Activated T-helper 1 cell treated with anti-CD3 and anti-CD28 coated beads, Interleukin-12 subunit alpha, Interleukin-12 subunit beta, Interleukin-2, Interleukin-4 antibody, amounts not matched to agents 30 ng/mL and 10 ng/mL and 1 ng/mL, durations not matched to agents 14 hours and 24 hours and 36 hours (primary cell): ENCODE data around the gene LHFPL3. TPM values are rescaled to one million over a fixed set of nuclear protein-coding genes. Genes with fewer than 3 reads are reported as not detected.

ENCODE experiments used
- DNase-seq: peaks from one replicate; pipeline ENCODE4 v3.0.0; 2021; ENCODE audit warnings: low spot score
- H3K27ac Mint-ChIP-seq: one replicate; pipeline ENCODE4 v1.8.0; 2021; ENCODE audit warnings: mild to moderate bottlenecking, mixed read lengths
- H3K27me3 Mint-ChIP-seq: one replicate; pipeline ENCODE4 v1.8.0; 2022; ENCODE audit warnings: mild to moderate bottlenecking, moderate library complexity, mixed read lengths; ENCODE audit not compliant: insufficient read depth
- H3K36me3 Mint-ChIP-seq: one replicate; pipeline ENCODE4 v1.8.0; 2021; ENCODE audit warnings: low read depth, mixed read lengths
- H3K4me1 Mint-ChIP-seq: one replicate; pipeline ENCODE4 v1.8.0; 2021; ENCODE audit warnings: low read depth, mixed read lengths
- H3K4me3 Mint-ChIP-seq: one replicate; pipeline ENCODE4 v1.8.0; 2021; ENCODE audit warnings: mild to moderate bottlenecking, moderate library complexity, mixed read lengths
- H3K9me3 Mint-ChIP-seq: one replicate; pipeline ENCODE4 v1.8.0; 2021; ENCODE audit warnings: mixed read lengths
- intact Hi-C: fragments of 100-400 bp; cut with micrococcal nuclease; formaldehyde crosslinking; loops from one replicate; pipeline ENCODE4 v1.15.1; 2024
- total RNA-seq: library from RNA; stranded (reverse); gene quantifications from 2 replicates; pipeline ENCODE4 v1.2.3, GENCODE V29; 2022

LHFPL3 gene
- total RNA-seq, 1 donor from 2014 or later = not detected

GRCh38 chr7:104450861-104451260 is 122.5 kb downstream of the LHFPL3 start:
- no peak overlapping the region for H3K4me3 Mint-ChIP-seq
- no peak overlapping the region for H3K27ac Mint-ChIP-seq
- no peaks in the 10 kb centered on the region for H3K27me3 Mint-ChIP-seq
- no peak for DNase-seq
- intact Hi-C loops = no loop called here
- no peaks in the 10 kb centered on the region for H3K4me1 Mint-ChIP-seq
- H3K9me3 Mint-ChIP-seq = no peaks in the 10 kb centered on the region
- H3K36me3 Mint-ChIP-seq = no peaks in the 10 kb centered on the region

DNA sequence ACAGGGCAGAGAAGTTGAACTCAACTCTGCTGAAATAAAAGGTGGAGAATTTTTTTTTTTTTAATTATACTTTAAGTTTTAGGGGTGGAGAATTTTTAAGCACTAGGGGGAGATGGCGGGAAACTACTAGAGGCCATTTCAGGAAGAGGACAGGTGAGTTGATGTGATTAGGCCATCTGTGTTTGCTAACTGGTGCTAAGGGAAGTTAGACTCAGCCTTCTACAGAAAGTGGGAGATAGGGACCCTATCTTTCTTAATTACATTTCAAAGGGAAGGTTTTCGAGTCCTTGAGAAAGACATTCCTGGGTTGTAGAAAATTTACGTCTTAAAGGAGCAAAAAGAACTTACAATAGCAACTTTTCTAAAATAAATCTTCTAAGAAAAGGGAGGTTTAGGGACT is 124.8 kb downstream of the LHFPL3 start:
- Mint-ChIP-seq H3K9me3 (no peaks in the 10 kb centered on the region), H3K27me3 (no peaks in the 10 kb centered on the region), H3K36me3 (no peaks in the 10 kb centered on the region), H3K4me1 (no peaks in the 10 kb centered on the region), H3K4me3 (no peak overlapping the region), H3K27ac (no peak overlapping the region)
- DNase-seq = no peak
- intact Hi-C loops = no loop called here

GRCh38 chr7:104458875-104459274 is 130.5 kb downstream of the LHFPL3 start:
- Mint-ChIP-seq H3K4me1 (no peaks in the 10 kb centered on the region), H3K9me3 (peaks cover 9% of the 10 kb centered on the region), H3K4me3 (no peak overlapping the region), H3K27ac (no peak overlapping the region), H3K27me3 (no peaks in the 10 kb centered on the region), H3K36me3 (no peaks in the 10 kb centered on the region)
- DNase-seq = no peak
- intact Hi-C loops = no loop called here

DNA sequence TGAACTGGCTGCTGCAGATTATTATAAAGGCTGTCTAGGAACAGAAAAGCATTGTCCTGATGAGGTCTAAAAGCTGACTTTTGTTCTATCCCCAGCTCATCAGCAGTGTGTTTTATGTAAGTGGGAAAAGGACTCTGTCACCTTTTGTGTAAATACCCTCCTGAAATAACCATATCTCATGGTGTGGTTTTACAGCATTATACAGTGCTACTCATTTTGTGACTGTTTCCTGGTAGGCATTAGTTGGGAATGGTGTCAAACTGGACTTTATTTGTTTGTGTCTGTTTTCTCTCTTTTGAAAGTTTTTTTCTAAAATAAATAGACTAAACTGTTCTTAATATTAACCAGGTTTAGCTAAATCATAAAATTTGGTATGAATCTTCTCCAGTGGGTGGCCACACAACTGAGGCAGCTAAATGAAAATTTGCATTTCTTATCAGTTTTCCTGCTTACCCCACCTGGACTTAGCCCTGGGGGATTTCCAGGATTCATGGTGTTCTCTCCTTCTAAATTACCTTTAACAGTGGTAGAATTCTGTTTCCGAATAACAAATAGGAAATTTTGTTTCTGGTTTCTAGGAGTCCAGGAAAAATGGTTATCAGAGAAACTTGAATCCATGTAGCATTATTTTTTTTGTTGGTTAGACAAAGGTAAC is 140.9 kb downstream of the LHFPL3 start:
- Mint-ChIP-seq H3K27ac (no peak overlapping the region), H3K4me3 (no peak overlapping the region), H3K36me3 (no peaks in the 10 kb centered on the region), H3K27me3 (peaks cover 5% of the 10 kb centered on the region), H3K9me3 (no peaks in the 10 kb centered on the region), H3K4me1 (no peaks in the 10 kb centered on the region)
- intact Hi-C loops = no loop called here
- no peak for DNase-seq

DNA sequence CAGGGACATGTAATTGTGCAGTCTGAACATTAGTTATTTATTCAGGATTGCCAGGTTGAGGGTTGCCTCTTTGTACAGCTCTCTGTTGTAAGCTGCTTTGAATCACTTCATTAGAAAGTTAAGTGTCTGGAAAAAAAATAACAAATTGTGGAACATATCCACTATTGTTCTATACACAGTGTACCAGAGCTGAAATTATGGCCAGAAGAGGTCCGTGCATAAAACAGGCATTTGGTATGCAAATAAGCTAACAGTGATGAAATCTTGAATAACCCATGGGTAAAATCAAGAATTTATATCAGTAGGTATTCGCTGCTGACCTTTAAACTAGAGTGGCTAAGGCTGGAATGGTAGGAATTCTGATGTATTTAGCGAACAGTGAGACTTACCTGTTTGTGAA is 152.1 kb downstream of the LHFPL3 start:
- H3K27ac Mint-ChIP-seq = no peak overlapping the region
- H3K4me3 Mint-ChIP-seq = no peak overlapping the region
- no peaks in the 10 kb centered on the region for H3K9me3 Mint-ChIP-seq
- no peaks in the 10 kb centered on the region for H3K4me1 Mint-ChIP-seq
- no peaks in the 10 kb centered on the region for H3K27me3 Mint-ChIP-seq
- no peak for DNase-seq
- no peaks in the 10 kb centered on the region for H3K36me3 Mint-ChIP-seq
- intact Hi-C loops = no loop called here

DNA sequence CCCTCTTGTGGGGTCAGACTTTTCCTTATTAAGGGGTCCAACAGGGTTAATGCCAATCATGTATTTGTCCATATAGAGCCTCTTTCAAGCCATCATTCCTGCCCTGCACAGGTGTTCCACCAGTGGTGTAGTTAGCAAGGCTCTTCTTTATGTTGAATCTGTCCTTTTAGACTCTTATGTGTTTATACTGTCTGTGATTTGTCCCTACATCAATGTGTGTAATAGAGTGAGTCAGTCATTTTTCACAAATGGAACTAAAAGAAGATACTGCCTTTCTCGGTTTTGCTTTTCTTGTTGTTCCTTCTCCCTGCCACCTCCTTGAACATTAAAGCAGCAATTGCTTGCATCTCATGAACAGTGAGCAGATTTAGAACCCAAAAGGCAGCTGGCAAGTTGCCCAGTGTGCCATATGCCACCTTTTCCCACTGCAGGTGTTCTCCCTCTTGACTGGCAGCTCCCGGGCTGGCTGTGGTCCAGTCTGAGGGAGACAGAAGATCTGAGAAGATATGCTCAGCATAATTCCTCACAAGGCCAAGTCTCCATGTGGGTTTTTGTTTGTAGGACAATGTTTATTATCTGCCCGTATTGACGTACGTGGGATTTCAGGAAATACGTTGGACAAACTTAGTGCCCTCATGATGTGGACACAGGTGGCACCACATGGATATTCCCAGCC is 154.1 kb downstream of the LHFPL3 start:
- Mint-ChIP-seq H3K27me3 (no peaks in the 10 kb centered on the region), H3K4me1 (no peaks in the 10 kb centered on the region), H3K4me3 (no peak overlapping the region), H3K27ac (no peak overlapping the region), H3K9me3 (no peaks in the 10 kb centered on the region), H3K36me3 (no peaks in the 10 kb centered on the region)
- intact Hi-C loops = no loop called here
- no peak for DNase-seq

DNA sequence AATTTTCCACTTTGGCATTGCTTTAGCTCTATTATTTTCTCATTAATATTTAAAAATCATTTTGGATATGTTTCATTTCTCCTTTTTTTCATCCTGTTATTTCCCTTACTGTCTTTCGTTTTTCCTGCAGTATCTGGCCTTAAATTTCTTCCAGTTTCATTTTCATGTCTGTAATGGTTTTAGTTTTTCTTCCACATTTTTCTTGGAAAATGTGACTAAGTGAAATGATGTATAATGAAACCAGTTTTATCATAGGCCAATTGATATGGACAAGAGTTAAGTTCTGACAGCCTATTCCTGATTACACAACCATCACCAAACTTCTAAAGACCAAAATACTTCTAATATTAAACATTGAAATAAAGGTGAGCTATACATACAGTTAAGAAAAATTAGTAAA is 158.5 kb downstream of the LHFPL3 start:
- H3K4me1 Mint-ChIP-seq = no peaks in the 10 kb centered on the region
- no peak overlapping the region for H3K27ac Mint-ChIP-seq
- H3K4me3 Mint-ChIP-seq = no peak overlapping the region
- H3K9me3 Mint-ChIP-seq = no peaks in the 10 kb centered on the region
- peaks cover 3% of the 10 kb centered on the region for H3K27me3 Mint-ChIP-seq
- no peak for DNase-seq
- H3K36me3 Mint-ChIP-seq = no peaks in the 10 kb centered on the region
- intact Hi-C loops = no loop called here

DNA sequence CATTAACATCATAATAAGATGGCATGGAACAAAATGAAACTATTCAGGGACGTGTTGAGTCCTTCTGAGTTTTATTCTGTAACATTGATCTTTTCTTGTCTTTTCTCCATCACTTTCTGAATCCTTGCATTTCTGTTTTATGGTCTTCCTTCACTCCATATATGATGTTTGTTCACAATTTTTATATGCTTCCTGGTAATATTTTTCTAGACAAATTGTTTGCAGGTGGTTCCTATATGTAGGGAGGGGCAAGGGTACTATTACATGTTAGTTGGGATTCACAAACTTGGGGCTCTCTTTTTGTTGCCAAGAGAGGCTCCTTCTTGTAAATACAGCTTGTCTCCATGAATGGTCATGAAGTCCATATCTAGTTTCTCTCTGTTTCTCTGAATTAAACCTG is 159.2 kb downstream of the LHFPL3 start:
- intact Hi-C loops = no loop called here
- no peak overlapping the region for H3K4me3 Mint-ChIP-seq

DNA sequence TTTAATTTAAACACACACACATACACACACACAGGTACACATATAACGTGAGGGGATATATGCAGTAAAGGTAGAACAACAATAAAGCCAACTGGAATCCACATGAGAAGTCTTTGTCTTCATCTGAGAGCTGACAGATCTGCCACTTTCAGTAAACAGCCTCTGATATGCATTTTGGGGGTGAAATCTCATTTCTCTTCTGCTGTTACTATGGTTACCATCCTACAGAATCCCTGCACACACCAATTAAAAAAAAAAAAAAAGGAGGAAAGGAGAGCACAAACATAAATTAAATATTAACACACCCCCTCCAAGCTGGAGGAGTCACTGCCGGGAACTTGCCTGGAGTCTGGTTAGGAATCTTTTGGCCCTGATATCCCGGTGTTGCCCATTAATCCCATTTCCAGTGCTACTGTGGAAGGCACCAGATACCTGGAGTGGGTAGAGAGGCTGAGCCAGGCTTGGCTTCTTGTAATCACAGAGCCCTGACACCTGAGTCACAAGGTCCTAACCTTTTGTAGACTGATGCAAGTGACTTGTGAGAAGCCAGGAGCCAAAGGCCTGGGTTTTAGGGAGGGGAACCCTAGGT is 169.1 kb downstream of the LHFPL3 start:
- H3K4me3 Mint-ChIP-seq = no peak overlapping the region
- H3K9me3 Mint-ChIP-seq = no peaks in the 10 kb centered on the region
- no peak overlapping the region for H3K27ac Mint-ChIP-seq
- DNase-seq = no peak
- peaks cover 2% of the 10 kb centered on the region for H3K27me3 Mint-ChIP-seq
- intact Hi-C loops = no loop called here
- no peaks in the 10 kb centered on the region for H3K4me1 Mint-ChIP-seq
- H3K36me3 Mint-ChIP-seq = no peaks in the 10 kb centered on the region

More for the DNA sequence above, 159.2 kb downstream of the LHFPL3 start:
- Mint-ChIP-seq H3K27ac (no peak overlapping the region), H3K9me3 (no peaks in the 10 kb centered on the region), H3K4me1 (no peaks in the 10 kb centered on the region), H3K27me3 (peaks cover 3% of the 10 kb centered on the region), H3K36me3 (no peaks in the 10 kb centered on the region)
- DNase-seq = no peak

DNA sequence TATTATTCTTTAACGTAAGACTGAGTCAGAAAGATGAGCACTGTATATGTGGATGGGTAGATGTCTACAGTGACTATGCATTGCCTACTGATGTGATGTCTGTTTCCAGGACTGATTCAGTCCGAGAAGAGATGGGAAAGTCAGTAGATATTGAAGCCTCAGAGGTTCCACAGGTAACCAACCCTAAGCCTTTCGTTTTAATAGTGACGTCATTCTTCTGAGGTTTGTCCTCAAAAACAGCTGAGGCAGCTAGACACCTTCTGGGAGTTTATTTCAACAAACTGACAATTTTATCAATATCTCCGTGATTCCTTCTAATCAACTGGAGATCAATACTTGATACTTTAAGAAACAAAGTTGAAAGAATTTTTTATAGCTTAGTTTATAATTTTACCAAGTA is 171.6 kb downstream of the LHFPL3 start:
- no peak for DNase-seq
- Mint-ChIP-seq H3K36me3 (no peaks in the 10 kb centered on the region), H3K27me3 (peaks cover 2% of the 10 kb centered on the region), H3K4me3 (no peak overlapping the region), H3K4me1 (no peaks in the 10 kb centered on the region), H3K9me3 (no peaks in the 10 kb centered on the region), H3K27ac (no peak overlapping the region)
- intact Hi-C loops = no loop called here

GRCh38 chr7:104509874-104510273 is 181.5 kb downstream of the LHFPL3 start:
- Mint-ChIP-seq H3K27me3 (no peaks in the 10 kb centered on the region), H3K9me3 (no peaks in the 10 kb centered on the region), H3K4me1 (no peaks in the 10 kb centered on the region), H3K36me3 (no peaks in the 10 kb centered on the region), H3K27ac (no peak overlapping the region), H3K4me3 (no peak overlapping the region)
- intact Hi-C loops = no loop called here
- DNase-seq = no peak

GRCh38 chr7:104524853-104525252 is 196.4 kb downstream of the LHFPL3 start:
- Mint-ChIP-seq H3K27ac (no peak overlapping the region), H3K36me3 (no peaks in the 10 kb centered on the region), H3K27me3 (no peaks in the 10 kb centered on the region), H3K4me1 (no peaks in the 10 kb centered on the region), H3K9me3 (no peaks in the 10 kb centered on the region), H3K4me3 (no peak overlapping the region)
- intact Hi-C loops = no loop called here
- DNase-seq = no peak

- Mint-ChIP-seq H3K36me3 (no peaks in the 10 kb centered on the region), H3K4me3 (no peak overlapping the region), H3K4me1 (no peaks in the 10 kb centered on the region), H3K9me3 (no peaks in the 10 kb centered on the region), H3K27me3 (no peaks in the 10 kb centered on the region), H3K27ac (no peak overlapping the region)
- no peak for DNase-seq
- intact Hi-C loops = no loop called here
Observed at GRCh38 chr7:104528142-104528541, 199.7 kb downstream of the LHFPL3 start.
